Esophagus squamous epithelium (tissue), 5 donors: ENCODE data around the gene SRGAP3. TPM values are rescaled to one million over a fixed set of nuclear protein-coding genes. Genes with fewer than 3 reads are reported as not detected.

Source experiments
- DNase-seq: peaks from one replicate; lab custom pipeline; 2025; lab: John Stamatoyannopoulos, UW
- H3K27ac ChIP-seq, 4 donors: fragments of 200-600 bp; sonication (generic); one replicate each; pipeline ENCODE4 v1.5.1; 2016 to 2019; ENCODE audit warnings: mild to moderate bottlenecking in 1 of 4
- H3K27me3 ChIP-seq, 4 donors: fragments of 200-600 bp; sonication (generic); 1 replicate in 3 of 4; 2 replicates in 1 of 4; pipeline versions ENCODE4 v1.5.1 to v1.6.0; 2017 to 2021; ENCODE audit warnings: antibody characterized with exemption in 1 of 4
- H3K36me3 ChIP-seq, 3 donors: fragments of 200-600 bp; sonication (generic); one replicate each; pipeline ENCODE4 v1.5.1; 2016 to 2019
- H3K4me1 ChIP-seq, 3 donors: fragments of 200-600 bp; sonication (generic); one replicate each; pipeline ENCODE4 v1.5.1; 2017 to 2019
- H3K4me3 ChIP-seq, 4 donors: fragments of 200-600 bp; sonication (generic); 1 replicate in 3 of 4; 2 replicates in 1 of 4; pipeline ENCODE4 v1.5.1; 2016 to 2019; ENCODE audit warnings: mild to moderate bottlenecking in 2 of 4, moderate library complexity in 1 of 4
- H3K9me3 ChIP-seq, 3 donors: fragments of 200-600 bp; sonication (generic); one replicate each; pipeline ENCODE4 v1.5.1; 2016 to 2019
- POLR2A ChIP-seq, 4 donors: fragments of 450-650 bp; IDR thresholded peaks; one replicate each; pipeline ENCODE4 v1.6.1; 2017; ENCODE audit warnings: antibody characterized with exemption in 4 of 4, mild to moderate bottlenecking in 4 of 4, moderate library complexity in 3 of 4
- WGBS, 2 donors: methylation state at CpG; one replicate each; pipeline ENCODE4 v1.1.5; 2018; 5-methylcytosine and 5-hydroxymethylcytosine counted together
- intact Hi-C: fragments of 100-400 bp; cut with DNase I; formaldehyde crosslinking; loops from one replicate; pipeline ENCODE4 v1.15.0; 2022
- total RNA-seq, 4 donors: library from RNA; depleted of rRNA; stranded (reverse); fragments of >200 nt; gene quantifications; one replicate each; pipeline ENCODE4 v1.1.0, GENCODE V29; 2016
- TF ChIP-seq, protein P1 (sequence below), 6 experiments: fragments of 450-650 bp in 4 of 6; fragments of 200-600 bp in 2 of 6; sonication (generic) in 2 of 6; IDR thresholded peaks; one replicate each; pipeline ENCODE4 v1.5.1; 2016 to 2019; ENCODE audit warnings: antibody characterized with exemption in 6 of 6, mild to moderate bottlenecking in 4 of 6, moderate library complexity in 4 of 6
- donor health status: DM: yes; HTN: yes; CAD: no.

The SRGAP3 gene
- total RNA-seq, 4 donors from 2014 or later = 4.0 to 15.8 (median 6.6) TPM

DNA sequence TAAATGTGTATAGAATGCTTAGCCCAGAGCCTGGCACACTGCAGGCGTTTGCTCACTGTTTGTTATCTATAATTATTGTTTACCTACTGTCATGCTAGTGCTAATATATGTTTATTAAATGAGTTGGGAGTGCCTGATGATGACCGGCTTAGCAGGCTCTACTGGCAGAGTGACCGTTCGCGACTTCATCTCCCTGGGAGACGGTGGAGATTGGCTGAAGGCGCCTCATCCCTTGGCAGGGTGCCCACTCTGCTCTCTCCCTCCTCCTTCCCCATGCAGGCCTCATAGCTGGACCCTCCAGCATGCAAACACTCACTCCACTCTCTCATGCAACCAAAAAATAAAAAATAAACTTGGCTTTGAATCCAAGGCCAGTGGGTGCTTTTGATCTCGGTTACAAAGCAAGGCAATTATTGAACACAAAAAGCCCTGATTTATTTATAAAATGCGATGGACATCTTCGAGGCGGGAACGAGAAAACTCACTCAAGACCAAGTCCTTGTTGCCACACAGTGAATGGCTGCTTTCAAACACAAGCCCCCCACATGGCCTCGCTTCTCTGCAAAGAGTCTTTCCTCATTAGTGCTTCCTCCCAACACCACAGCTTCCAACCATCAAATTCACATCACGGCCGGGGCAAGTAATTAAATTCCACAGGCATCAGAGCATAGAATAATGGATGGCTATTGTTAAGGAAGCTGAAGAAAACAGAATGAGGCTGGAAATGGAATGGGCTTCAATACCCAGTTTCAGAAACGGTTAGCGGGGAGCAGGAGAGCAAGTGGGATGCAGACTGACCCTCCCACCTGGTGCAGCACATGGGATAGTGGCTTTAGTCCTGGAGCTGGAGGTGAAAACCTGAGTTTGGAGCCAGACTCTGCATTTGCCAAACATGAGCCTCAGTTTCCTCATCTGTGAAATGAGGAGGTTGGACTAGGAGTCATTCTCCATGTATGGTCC, 150.4 kb downstream of the SRGAP3 start:
- Histone ChIP-seq H3K36me3 (peaks cover 0 to 32% (median 0%) of the 10 kb centered on the region in 3 donors), H3K9me3 (no peaks in the 10 kb centered on the region), H3K4me3 (no peak overlapping the region), H3K27ac (no peak overlapping the region), H3K27me3 (no peaks in the 10 kb centered on the region), H3K4me1 (peaks cover 0 to 7% (median 0%) of the 10 kb centered on the region in 3 donors)
- 68 to 75% methylated on average over 12 to 17 of the region's 17 CpGs for WGBS, 2 donors
- intact Hi-C loops = no loop called here
- TF ChIP-seq POLR2A (IDR thresholded peaks at IDR 0.05) = no peak
- TF ChIP-seq, protein P1, sequence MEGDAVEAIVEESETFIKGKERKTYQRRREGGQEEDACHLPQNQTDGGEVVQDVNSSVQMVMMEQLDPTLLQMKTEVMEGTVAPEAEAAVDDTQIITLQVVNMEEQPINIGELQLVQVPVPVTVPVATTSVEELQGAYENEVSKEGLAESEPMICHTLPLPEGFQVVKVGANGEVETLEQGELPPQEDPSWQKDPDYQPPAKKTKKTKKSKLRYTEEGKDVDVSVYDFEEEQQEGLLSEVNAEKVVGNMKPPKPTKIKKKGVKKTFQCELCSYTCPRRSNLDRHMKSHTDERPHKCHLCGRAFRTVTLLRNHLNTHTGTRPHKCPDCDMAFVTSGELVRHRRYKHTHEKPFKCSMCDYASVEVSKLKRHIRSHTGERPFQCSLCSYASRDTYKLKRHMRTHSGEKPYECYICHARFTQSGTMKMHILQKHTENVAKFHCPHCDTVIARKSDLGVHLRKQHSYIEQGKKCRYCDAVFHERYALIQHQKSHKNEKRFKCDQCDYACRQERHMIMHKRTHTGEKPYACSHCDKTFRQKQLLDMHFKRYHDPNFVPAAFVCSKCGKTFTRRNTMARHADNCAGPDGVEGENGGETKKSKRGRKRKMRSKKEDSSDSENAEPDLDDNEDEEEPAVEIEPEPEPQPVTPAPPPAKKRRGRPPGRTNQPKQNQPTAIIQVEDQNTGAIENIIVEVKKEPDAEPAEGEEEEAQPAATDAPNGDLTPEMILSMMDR (IDR thresholded peaks at IDR 0.05) = no peak
- no peak for DNase-seq

DNA sequence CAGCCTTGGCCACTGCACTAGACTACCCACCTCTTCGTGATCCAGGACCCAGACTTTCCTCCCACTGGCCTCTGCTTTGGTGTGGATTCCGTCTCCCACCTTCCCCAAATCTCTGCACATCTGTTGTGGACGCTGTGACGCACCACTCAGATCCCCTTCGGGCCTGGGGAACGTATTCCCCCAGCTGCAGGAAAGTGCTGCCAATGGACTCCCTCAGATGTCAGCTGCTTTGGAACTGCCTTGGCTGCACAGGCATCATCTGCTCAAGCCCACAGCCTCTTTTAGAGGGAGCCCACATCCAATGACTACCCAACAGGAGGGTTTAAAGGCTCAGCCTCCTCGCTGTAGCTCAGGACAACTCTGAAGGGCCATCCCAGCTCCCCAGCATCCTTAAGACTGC, 152.0 kb downstream of the SRGAP3 start:
- intact Hi-C loops = no loop called here
- DNase-seq = no peak

DNA sequence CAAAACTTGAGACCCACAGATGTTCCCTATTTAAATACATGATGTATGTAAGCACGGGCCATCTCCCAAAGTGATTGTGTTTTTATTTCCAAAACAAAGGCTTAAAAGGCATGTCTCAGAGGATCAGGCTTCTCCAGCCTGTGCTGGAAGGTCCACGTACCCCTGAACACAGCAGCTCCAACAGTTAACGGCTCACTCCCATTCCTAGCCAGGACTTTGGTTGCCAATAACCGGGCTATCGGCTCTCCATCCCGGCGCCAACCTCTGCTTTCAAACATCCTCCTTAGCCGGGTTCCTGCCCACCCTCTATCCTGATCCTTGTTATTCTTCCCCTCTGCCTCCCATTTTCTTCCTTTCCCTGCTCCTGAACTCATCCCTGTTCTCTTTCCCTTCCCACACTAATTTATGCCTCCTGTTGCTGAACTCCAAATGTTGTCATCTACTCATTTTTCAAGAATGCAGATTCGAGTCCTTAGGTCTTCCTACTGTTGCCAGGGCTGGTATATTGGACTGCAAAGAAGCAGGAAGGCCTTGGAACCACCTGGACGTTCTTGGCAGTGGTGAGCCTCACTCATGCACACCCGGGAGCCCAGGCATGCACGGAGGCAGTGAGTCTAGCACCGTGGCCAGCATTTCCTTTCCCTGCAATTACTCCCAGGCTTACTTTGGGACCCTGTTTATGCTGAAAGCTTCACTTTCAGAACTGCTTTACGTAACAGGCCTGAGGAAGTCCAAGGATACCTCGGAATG, 157.8 kb downstream of the SRGAP3 start:
- Histone ChIP-seq H3K9me3 (no peaks in the 10 kb centered on the region), H3K27me3 (no peaks in the 10 kb centered on the region), H3K36me3 (no peaks in the 10 kb centered on the region), H3K4me3 (no peak overlapping the region), H3K27ac (no peak overlapping the region), H3K4me1 (peaks cover 9 to 17% (median 10%) of the 10 kb centered on the region in 3 donors)
- DNase-seq = no peak
- TF ChIP-seq, protein P1 (IDR thresholded peaks at IDR 0.05) = no peak
- no peak for TF ChIP-seq POLR2A (IDR thresholded peaks at IDR 0.05)
- WGBS, 2 donors = 45 to 66% methylated on average over 15 of the region's 15 CpGs
- intact Hi-C loops = no loop called here

More for the DNA sequence above, 152.0 kb downstream of the SRGAP3 start:
- TF ChIP-seq POLR2A (IDR thresholded peaks at IDR 0.05) = no peak
- TF ChIP-seq, protein P1 (IDR thresholded peaks at IDR 0.05) = no peak
- Histone ChIP-seq H3K9me3 (no peaks in the 10 kb centered on the region), H3K27ac (no peak overlapping the region), H3K4me3 (no peak overlapping the region), H3K4me1 (peaks cover 0 to 7% (median 0%) of the 10 kb centered on the region in 3 donors), H3K36me3 (peaks cover 0 to 20% (median 0%) of the 10 kb centered on the region in 3 donors), H3K27me3 (no peaks in the 10 kb centered on the region)
- WGBS, 2 donors = 92 to 94% methylated on average over 3 to 7 of the region's 7 CpGs

DNA sequence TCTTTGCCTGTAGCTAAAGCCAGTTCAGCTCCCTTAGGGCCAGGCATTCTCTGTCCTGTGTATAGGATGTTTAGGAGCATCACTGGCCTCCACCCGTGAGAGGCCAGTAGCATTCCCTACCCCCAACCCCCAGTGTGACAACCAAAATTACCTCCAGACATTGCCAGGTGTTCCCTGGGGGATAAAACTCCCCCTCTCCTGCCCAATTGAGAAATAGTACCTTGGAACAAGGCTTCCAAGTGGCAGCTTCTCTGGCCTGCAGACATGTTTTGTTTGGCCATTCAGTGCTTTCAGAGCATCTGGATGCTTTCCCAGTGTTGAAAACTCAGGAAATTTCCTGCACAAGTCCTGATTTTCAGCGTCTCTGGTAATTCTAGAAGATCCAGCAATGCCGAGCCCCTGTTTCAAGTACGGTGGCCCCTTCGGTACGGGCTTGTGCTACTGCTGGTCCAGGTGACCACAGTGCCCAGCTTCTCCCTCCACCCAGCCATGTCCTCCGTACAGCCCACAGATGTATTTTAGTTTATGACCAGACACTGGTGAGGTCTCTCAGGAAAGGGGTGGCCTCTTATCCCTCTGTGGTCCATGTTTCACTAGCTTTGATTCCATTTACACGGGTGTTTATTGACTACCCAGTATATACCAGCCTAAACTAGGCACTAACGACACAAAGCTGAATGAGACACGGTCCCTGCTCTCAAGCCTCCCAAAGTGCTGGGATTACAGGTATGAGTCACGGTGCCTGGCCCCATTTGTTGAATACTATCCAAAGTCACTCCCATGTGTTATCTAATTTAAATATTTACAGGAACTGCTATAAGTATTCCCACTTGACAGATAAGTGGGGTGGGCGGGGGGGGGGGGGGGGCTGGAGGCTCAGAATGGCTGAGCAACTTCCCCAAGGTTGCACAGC, 160.7 kb downstream of the SRGAP3 start:
- no peak for DNase-seq
- 20 to 33% methylated on average over 9 to 10 of the region's 12 CpGs for WGBS, 2 donors
- no peaks in the 10 kb centered on the region for H3K36me3 ChIP-seq
- no peak overlapping the region for H3K4me3 ChIP-seq
- H3K4me1 ChIP-seq = peaks cover 9 to 17% (median 10%) of the 10 kb centered on the region in 3 donors
- no peaks in the 10 kb centered on the region for H3K9me3 ChIP-seq
- H3K27ac ChIP-seq = peak overlapping the region in 2 of 4 donors; percentile 19 to 59
- TF ChIP-seq, protein P1 (IDR thresholded peaks at IDR 0.05) = no peak
- no peak for TF ChIP-seq POLR2A (IDR thresholded peaks at IDR 0.05)
- intact Hi-C loops = no loop called here
- H3K27me3 ChIP-seq = no peaks in the 10 kb centered on the region
